HepG2 (cell line): Measurements from ENCODE around the gene TYW1B. TPM values are rescaled to one million over a fixed set of nuclear protein-coding genes. Genes with fewer than 3 reads are reported as not detected.

Experiments
- ATAC-seq: fragments of 200-7000 bp; cut with Tn5 transposase; 3 replicates; pipeline ENCODE4 v1.9.1; 2020; ENCODE audit warnings: mild to moderate bottlenecking, moderate library complexity
- BruUV-seq: library from RNA; stranded (reverse); fragments of 400-500 nt; replicated peaks from 2 replicates; lab custom pipeline; 2021; lab: Mats Ljungman, UMichigan
- CTCF ChIA-PET: fragments of 300-600 bp; formaldehyde crosslinking; extraction: SDS; loops from one replicate; lab custom pipeline; 2021; ENCODE audit warnings: low total read pairs, inconsistent platforms, low intra/inter-chr PET ratio; lab: Yijun Ruan, JAX
- POLR2A ChIA-PET: fragments of 350-600 bp; sonication (Branson Sonifier 250); formaldehyde crosslinking; loops from one replicate; lab custom pipeline; 2020; ENCODE audit warnings: antibody characterized with exemption, inconsistent platforms; lab: Yijun Ruan, JAX
- DNase-seq: peaks from one replicate; pipeline ENCODE4 v3.0.0-alpha.2; 2015; ENCODE audit warnings: low spot score
- FAIRE-seq: peaks from 3 replicates; lab custom pipeline; 2011; peaks lifted over from hg19 to GRCh38; lab: Jason Lieb, UNC
- H2AFZ ChIP-seq: one replicate; pipeline ENCODE4 v1.6.1; 2011; ENCODE audit warnings: low read length, inconsistent platforms
- H3K27ac ChIP-seq: fragments of 300-600 bp; 3 replicates; pipeline ENCODE4 v1.8.0; 2011; ENCODE audit warnings: mixed run types, mild to moderate bottlenecking, mixed read lengths, low read length, inconsistent platforms; ENCODE audit not compliant: insufficient read depth; ENCODE audit errors: extremely low read length
- H3K27me3 ChIP-seq, 2 experiments: fragments of 200-600 bp in 1 of 2; 2 replicates in 1 of 2; 3 replicates in 1 of 2; pipeline versions ENCODE4 v1.6.0 to v1.8.0; 2011; ENCODE audit warnings: low read length in 2 of 2, mild to moderate bottlenecking in 2 of 2, moderate library complexity in 2 of 2, inconsistent platforms in 1 of 2; ENCODE audit not compliant: insufficient read depth in 2 of 2, control insufficient read depth in 1 of 2
- H3K36me3 ChIP-seq, 2 experiments: fragments of 200-600 bp in 1 of 2; replicated peaks in 1 of 2; 2 replicates in 1 of 2; 3 replicates in 1 of 2; pipeline versions ENCODE4 v1.5.1 to v1.8.0; 2011; ENCODE audit warnings: low read length in 2 of 2, inconsistent platforms in 1 of 2; ENCODE audit not compliant: insufficient read depth in 2 of 2, control insufficient read depth in 1 of 2
- H3K4me1 ChIP-seq: 2 replicates; pipeline ENCODE4 v1.5.1; 2012; ENCODE audit warnings: low read length, inconsistent platforms; ENCODE audit not compliant: insufficient read depth
- H3K4me2 ChIP-seq: 2 replicates; pipeline ENCODE4 v1.6.0; 2011; ENCODE audit warnings: low read depth, low read length, inconsistent platforms
- H3K4me3 ChIP-seq, 3 experiments: fragments of 200-600 bp in 1 of 3; sonication (generic), shearing (Covaris generic) in 1 of 3; replicated peaks in 1 of 3; 2 replicates each; pipeline ENCODE4 v1.5.1; 2011 to 2016; ENCODE audit warnings: low read length in 3 of 3, inconsistent platforms in 2 of 3, low read depth in 2 of 3, mild to moderate bottlenecking in 2 of 3, control low read depth in 1 of 3, mixed read lengths in 1 of 3; ENCODE audit not compliant: insufficient read depth in 1 of 3
- H3K79me2 ChIP-seq: one replicate; pipeline ENCODE4 v1.6.1; 2011; ENCODE audit warnings: low read length, inconsistent platforms; ENCODE audit not compliant: insufficient read depth
- H3K9ac ChIP-seq: 2 replicates; pipeline ENCODE4 v1.6.0; 2011; ENCODE audit warnings: mild to moderate bottlenecking, low read depth, low read length, inconsistent platforms; ENCODE audit not compliant: insufficient read depth
- H3K9me3 ChIP-seq: 2 replicates; pipeline ENCODE4 v1.5.1; 2012; ENCODE audit warnings: mild to moderate bottlenecking, low read length
- H4K20me1 ChIP-seq: 2 replicates; pipeline ENCODE4 v1.6.0; 2011; ENCODE audit warnings: inconsistent platforms, mild to moderate bottlenecking, low read length, moderate library complexity; ENCODE audit not compliant: insufficient read depth
- ATAD3A ChIP-seq: sonication (generic); formaldehyde crosslinking; IDR thresholded peaks from 2 replicates; pipeline ENCODE4 v1.4.0; 2020; ENCODE audit warnings: missing genetic modification reagents
- CHD4 ChIP-seq: fragments of 200-600 bp; sonication (generic); IDR thresholded peaks from 2 replicates; pipeline ENCODE4 v1.7.0; 2017; ENCODE audit warnings: mild to moderate bottlenecking, low read length, borderline replicate concordance
- GLI4 ChIP-seq: sonication (generic); formaldehyde crosslinking; IDR thresholded peaks from 2 replicates; pipeline ENCODE4 v1.5.1; 2020; ENCODE audit warnings: missing genetic modification reagents, mild to moderate bottlenecking, moderate library complexity, borderline replicate concordance
- MTA1 ChIP-seq: sonication (generic); formaldehyde crosslinking; IDR thresholded peaks from 2 replicates; pipeline ENCODE4 v1.4.0; 2020; ENCODE audit warnings: missing genetic modification reagents, mild to moderate bottlenecking, borderline replicate concordance
- MTA3 ChIP-seq: sonication (generic); formaldehyde crosslinking; IDR thresholded peaks from 2 replicates; pipeline ENCODE4 v1.4.0; 2020; ENCODE audit warnings: missing genetic modification reagents
- REST ChIP-seq, 2 experiments: IDR thresholded peaks; 2 replicates each; pipeline ENCODE4 v1.6.1; 2011 to 2012; ENCODE audit warnings: low read length in 2 of 2, borderline replicate concordance in 1 of 2, low read depth in 1 of 2, mild to moderate bottlenecking in 1 of 2, moderate library complexity in 1 of 2
- SOX6 ChIP-seq, 2 experiments: fragments of 450-650 bp in 1 of 2; sonication (generic) in 1 of 2; formaldehyde crosslinking in 1 of 2; IDR thresholded peaks; 2 replicates each; pipeline versions ENCODE4 v1.4.0 to v1.6.1; 2017 to 2020; ENCODE audit warnings: antibody characterized with exemption in 1 of 2, mild to moderate bottlenecking in 1 of 2, missing genetic modification reagents in 1 of 2
- ZBTB2 ChIP-seq: sonication (generic); formaldehyde crosslinking; IDR thresholded peaks from 2 replicates; pipeline ENCODE4 v1.8.0; 2022; ENCODE audit warnings: low read depth, missing genetic modification reagents
- ZNF224 ChIP-seq: sonication (generic); formaldehyde crosslinking; IDR thresholded peaks from 2 replicates; pipeline ENCODE4 v1.5.0; 2020; ENCODE audit warnings: mild to moderate bottlenecking, missing genetic modification reagents
- ZNF678 ChIP-seq: sonication (generic); formaldehyde crosslinking; IDR thresholded peaks from 2 replicates; pipeline ENCODE4 v1.4.0; 2020; ENCODE audit warnings: mild to moderate bottlenecking, missing genetic modification reagents
- ZNF776 ChIP-seq: sonication (generic); formaldehyde crosslinking; IDR thresholded peaks from 2 replicates; pipeline ENCODE4 v1.4.0; 2020; ENCODE audit warnings: mild to moderate bottlenecking, missing genetic modification reagents
- ZSCAN20 ChIP-seq: sonication (generic); formaldehyde crosslinking; IDR thresholded peaks from 2 replicates; pipeline ENCODE4 v1.4.0; 2020; ENCODE audit warnings: missing genetic modification reagents, mild to moderate bottlenecking, borderline replicate concordance
- ZSCAN9 ChIP-seq: IDR thresholded peaks from 2 replicates; pipeline ENCODE4 v1.6.1; 2016; ENCODE audit warnings: borderline replicate concordance
- WGBS: methylation state at CpG from one replicate; pipeline ENCODE4 v1.1.6; 2017; ENCODE audit warnings: low lambda C conversion rate; 5-methylcytosine and 5-hydroxymethylcytosine counted together
- in situ Hi-C: cut with HindIII; loops from 2 replicates; pipeline ENCODE4 v1.10.0; 2017; ENCODE audit warnings: low pct_unique_long_range_greater_than_20kb; ENCODE audit not compliant: extremely low pct_ligation_motif_present
- intact Hi-C: fragments of 100-400 bp; cut with micrococcal nuclease; formaldehyde crosslinking; loops from one replicate; pipeline ENCODE4 v1.10.0; 2022; ENCODE audit not compliant: unreplicated experiment
- polyA plus RNA-seq, 8 experiments: library from polyadenylated mRNA; depleted of rRNA in 3 of 8; stranded (reverse) in 7 of 8; unstranded in 1 of 8; fragments of >200 nt; fragmentation: Illumina TruSeq in 4 of 8; extraction: Trizol in 4 of 8; gene quantifications; 2 replicates each; pipeline versions ENCODE4 v1.2.1 to v1.2.3, GENCODE V29; 2011 to 2016; ENCODE audit warnings: low read depth in 4 of 8, missing spikeins in 1 of 8, mixed read lengths in 1 of 8; ENCODE audit not compliant: insufficient read depth in 1 of 8
- total RNA-seq, 5 experiments: library from RNA; depleted of rRNA; stranded (reverse); fragments of >200 nt; fragmentation: Illumina TruSeq; extraction: Trizol; gene quantifications; 2 replicates each; pipeline ENCODE4 v1.2.3, GENCODE V29; 2016; ENCODE audit warnings: low read depth in 1 of 5
- TF ChIP-seq, protein P1 (sequence below): sonication (generic); formaldehyde crosslinking; IDR thresholded peaks from 2 replicates; pipeline ENCODE4 v1.4.0; 2020; ENCODE audit warnings: missing genetic modification reagents, borderline replicate concordance

Gene TYW1B
- total and polyA plus RNA-seq, 2 of the 13 experiments (the other 11 are each of a cell fraction or from before 2014, with no cell fraction given): 2.0 to 5.5 TPM

DNA sequence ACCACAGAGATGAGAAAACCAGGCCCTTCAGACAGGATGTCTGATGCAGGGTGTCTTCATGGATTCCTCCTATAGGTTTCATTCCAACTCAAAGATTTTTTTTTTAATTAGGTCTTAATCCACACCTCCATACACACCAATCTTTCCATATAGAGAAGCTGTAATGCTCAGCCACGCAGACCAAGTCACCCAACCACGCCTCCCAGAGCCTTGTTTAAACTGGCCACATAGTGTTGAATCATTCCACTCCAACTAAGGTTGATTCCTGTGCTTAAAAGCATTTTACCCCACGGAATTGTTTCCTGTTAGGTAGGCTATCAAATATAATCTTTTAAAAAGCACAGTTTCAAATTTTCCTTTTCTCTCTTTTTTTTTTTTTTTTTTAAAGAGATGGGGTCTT is 153.6 kb downstream of the TYW1B start:
- POLR2A ChIA-PET: no interaction called here
- 86% methylated on average over 3 of the region's 3 CpGs for WGBS
- FAIRE-seq (no peak), DNase-seq (no peak), ATAC-seq (no peak)
- Histone ChIP-seq H3K36me3 (no peaks in the 10 kb centered on the region), H3K27ac (no peak overlapping the region), H3K79me2 (no peaks in the 10 kb centered on the region), H4K20me1 (no peaks in the 10 kb centered on the region), H3K4me2 (no peak overlapping the region), H3K4me1 (no peaks in the 10 kb centered on the region), H3K9me3 (no peaks in the 10 kb centered on the region), H3K4me3 (no peak overlapping the region), H3K27me3 (no peaks in the 10 kb centered on the region), H2AFZ (no peak overlapping the region), H3K9ac (no peak overlapping the region)
- intact Hi-C loops: no loop called here
- BruUV-seq: no TSS peak
- in situ Hi-C loops: no loop called here
- CTCF ChIA-PET: no interaction called here
- TF ChIP-seq SOX6 (IDR thresholded peaks at IDR 0.05) (no peak), SOX6 (CRISPR knock-in tag; IDR thresholded peaks at IDR 0.05) (no peak), REST (IDR thresholded peaks at IDR 0.05; ENCODE audit: borderline replicate concordance in 1 of 2, low read depth in 1 of 2, low read length in 2 of 2) (no peak), ATAD3A (CRISPR knock-in tag) (no peak), MTA3 (no peak), GLI4 (CRISPR knock-in tag) (no peak), MTA1 (no peak), ZSCAN20 (CRISPR knock-in tag) (no peak), ZBTB2 (no peak), CHD4 (no peak), ZNF678 (no peak), ZNF224 (CRISPR knock-in tag) (no peak), ZNF776 (CRISPR knock-in tag) (no peak), ZSCAN9 (no peak)
- TF ChIP-seq, protein P1, sequence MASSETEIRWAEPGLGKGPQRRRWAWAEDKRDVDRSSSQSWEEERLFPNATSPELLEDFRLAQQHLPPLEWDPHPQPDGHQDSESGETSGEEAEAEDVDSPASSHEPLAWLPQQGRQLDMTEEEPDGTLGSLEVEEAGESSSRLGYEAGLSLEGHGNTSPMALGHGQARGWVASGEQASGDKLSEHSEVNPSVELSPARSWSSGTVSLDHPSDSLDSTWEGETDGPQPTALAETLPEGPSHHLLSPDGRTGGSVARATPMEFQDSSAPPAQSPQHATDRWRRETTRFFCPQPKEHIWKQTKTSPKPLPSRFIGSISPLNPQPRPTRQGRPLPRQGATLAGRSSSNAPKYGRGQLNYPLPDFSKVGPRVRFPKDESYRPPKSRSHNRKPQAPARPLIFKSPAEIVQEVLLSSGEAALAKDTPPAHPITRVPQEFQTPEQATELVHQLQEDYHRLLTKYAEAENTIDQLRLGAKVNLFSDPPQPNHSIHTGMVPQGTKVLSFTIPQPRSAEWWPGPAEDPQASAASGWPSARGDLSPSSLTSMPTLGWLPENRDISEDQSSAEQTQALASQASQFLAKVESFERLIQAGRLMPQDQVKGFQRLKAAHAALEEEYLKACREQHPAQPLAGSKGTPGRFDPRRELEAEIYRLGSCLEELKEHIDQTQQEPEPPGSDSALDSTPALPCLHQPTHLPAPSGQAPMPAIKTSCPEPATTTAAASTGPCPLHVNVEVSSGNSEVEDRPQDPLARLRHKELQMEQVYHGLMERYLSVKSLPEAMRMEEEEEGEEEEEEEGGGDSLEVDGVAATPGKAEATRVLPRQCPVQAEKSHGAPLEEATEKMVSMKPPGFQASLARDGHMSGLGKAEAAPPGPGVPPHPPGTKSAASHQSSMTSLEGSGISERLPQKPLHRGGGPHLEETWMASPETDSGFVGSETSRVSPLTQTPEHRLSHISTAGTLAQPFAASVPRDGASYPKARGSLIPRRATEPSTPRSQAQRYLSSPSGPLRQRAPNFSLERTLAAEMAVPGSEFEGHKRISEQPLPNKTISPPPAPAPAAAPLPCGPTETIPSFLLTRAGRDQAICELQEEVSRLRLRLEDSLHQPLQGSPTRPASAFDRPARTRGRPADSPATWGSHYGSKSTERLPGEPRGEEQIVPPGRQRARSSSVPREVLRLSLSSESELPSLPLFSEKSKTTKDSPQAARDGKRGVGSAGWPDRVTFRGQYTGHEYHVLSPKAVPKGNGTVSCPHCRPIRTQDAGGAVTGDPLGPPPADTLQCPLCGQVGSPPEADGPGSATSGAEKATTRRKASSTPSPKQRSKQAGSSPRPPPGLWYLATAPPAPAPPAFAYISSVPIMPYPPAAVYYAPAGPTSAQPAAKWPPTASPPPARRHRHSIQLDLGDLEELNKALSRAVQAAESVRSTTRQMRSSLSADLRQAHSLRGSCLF (CRISPR knock-in tag): no peak
